NOMO-1 treated with dmso at 0.1 percent for 144 hours (cell line): ENCODE results near the gene QRSL1.
A peak's percentile ranks its signal among the peaks of the same experiment; 100 is the strongest.
"Not testable (repeated sequence)": the region's sequence is repeated elsewhere in the genome, so short reads cannot be mapped to it uniquely, and the experiment has no call there.

ENCODE experiments used
- DNase-seq: peaks from one replicate; lab custom pipeline; 2025; ENCODE audit not compliant: unreplicated experiment; lab: John Stamatoyannopoulos, UW

Gene QRSL1

DNA sequence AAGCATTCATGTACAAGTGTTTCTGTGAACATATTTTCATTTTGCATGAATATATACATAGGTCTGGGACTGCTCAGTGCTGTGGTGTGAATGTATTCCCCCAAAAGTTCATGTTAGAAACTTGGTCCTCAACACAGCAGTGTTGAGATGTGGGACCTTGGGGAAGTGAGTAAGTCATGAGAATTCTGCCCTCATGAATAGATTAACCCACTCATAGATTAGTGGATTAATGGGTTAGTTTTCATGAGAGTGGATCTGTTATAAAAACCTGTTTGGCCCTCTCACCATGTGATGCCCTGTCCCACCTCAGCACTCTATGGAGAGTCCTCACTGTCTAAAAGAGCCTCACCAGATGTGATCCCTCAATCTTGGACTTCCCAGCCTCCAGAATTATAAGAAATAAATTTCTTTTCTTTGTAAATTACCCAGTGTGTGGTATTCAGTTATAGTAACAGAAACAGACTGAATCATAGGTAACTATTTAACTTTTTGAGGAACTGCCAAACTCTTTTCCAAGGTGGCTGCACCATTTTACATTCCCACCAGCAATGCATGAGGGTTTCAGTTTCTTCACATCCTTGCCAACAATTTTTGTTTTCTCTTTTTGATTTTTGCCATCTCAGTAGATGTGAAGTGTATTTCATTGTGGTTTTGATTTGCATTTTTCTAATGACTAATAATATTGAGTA is 45.3 kb downstream of the QRSL1 start:
- DNase-seq, result no peak

- DNase-seq, result no peak
Measured at GRCh38 chr6:106677282-106677681, 47.9 kb downstream of the QRSL1 start.

- DNase-seq, result no peak
Measured at GRCh38 chr6:106684011-106684410, 54.6 kb downstream of the QRSL1 start.

GRCh38 chr6:106685833-106686232 is 56.5 kb downstream of the QRSL1 start:
- no peak for DNase-seq

- DNase-seq, result peak; percentile 7
Measured at GRCh38 chr6:106688177-106688951, 59.0 kb downstream of the QRSL1 start.

DNA sequence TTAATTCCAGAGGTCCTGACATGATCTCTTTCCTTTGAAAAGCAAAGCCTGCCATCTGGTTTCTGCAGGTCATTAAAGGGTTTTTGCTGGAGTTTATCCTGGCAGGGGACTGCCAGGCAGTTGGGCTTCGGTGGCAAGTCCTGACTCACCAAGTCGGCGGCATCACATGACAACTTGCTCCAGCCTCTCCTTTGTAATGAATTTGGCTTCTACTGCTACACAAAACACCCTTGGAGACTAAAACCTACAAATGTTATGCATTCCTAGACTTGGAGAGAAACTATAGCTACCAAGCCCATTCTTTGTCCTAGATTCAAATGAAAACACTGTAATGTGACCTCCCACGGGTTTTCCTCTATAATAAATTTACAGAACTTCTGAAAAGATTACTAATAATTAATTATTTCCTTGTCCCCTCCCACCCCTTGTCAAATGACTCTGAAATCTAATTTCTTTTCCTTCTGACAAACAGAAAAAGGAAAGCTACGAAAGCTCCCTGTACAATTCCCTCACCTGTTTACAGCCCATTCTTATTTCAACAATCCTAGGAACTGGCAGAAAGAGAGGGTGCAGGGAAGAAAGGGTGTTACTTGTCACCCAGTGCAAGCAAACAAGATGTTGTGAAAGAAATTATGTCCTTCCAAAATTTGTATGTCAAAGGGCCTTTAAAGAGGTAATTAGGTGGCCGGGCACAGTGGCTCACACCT is 62.9 kb downstream of the QRSL1 start:
- DNase-seq, result no peak

DNA sequence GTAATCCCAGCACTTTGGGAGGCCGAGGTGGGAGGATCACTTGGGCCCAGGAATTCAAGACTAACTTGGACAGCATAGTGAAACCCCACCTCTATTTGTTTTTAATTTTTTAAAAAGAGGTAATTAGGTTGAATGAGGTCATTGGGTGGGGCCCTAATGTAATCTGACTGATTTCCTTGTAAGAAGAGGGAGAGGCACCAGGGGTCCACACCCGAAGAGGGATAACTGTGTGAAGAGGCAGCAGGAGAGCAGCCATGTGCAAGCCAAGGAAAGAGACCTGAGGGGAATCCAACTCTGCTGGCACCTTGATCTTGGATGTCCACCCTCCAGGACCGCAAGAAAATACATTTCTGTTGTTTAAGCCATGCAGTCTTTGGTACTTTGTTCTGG is 63.4 kb downstream of the QRSL1 start:
- DNase-seq, result no peak

- DNase-seq, result no peak
Measured at GRCh38 chr6:106693418-106693817, 64.0 kb downstream of the QRSL1 start.

- no peak for DNase-seq
Measured at GRCh38 chr6:106694343-106694742, 65.0 kb downstream of the QRSL1 start.

DNA sequence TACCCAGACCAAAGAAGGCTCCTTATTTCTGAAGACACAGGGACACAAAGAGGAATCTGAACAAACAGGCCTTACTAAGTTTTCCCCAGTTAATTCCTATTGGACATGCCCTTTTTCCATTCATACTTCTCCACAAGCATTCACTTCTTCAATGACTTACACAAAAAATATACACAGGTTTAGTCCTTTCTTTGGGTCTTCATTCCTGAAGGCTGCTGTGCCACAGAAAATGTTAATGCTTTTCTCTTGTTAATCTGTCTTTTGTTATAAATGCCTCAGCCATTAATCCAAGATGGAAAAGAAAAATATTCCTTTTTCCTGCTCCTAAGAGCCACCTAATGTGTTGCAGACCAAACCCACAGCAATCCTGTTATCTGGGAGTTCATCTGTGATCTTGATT is 71.2 kb downstream of the QRSL1 start:
- no peak for DNase-seq

DNA sequence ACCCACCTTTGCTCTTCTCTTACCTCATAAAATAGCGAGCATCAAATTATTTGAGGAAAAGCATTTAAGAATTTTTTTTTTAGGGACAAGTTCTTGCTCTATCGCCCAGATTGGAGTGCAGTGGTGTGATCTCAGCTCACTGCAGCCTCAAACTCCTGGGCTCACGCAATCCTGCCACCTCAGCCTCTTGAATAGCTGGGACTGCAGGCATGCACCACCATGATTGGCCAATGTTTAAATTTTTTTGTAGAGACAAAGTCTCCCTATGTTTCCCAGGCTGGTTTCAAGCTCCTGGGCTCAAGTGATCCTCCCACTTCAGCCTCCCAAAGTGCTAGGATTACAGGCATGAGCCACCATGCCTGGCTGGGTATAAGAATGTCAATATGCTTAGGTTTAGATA is 71.8 kb downstream of the QRSL1 start:
- DNase-seq, result not testable (repeated sequence)

DNA sequence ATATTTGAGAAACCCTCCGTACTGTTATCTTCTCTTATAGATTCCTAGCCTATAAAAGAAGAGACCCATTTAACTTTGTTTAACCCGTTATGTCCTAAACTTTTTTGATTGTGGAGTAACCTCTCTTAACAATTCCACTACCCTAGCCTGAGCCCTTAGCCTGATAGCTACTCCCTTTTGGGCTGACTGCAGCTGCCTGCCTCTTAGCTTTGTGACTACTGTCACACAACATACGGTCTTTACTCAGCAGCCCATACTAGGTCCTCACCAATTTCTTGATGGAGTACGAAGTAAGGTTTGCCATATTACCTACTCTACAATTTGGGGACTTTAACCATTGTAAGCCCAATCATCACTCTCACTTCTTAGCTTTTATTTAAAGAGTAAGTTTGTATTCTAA is 72.7 kb downstream of the QRSL1 start:
- DNase-seq, result no peak

GRCh38 chr6:106702451-106703110 is 73.2 kb downstream of the QRSL1 start:
- no peak for DNase-seq

- no peak for DNase-seq
Measured at GRCh38 chr6:106704327-106704726, 74.9 kb downstream of the QRSL1 start.

GRCh38 chr6:106705156-106705555 is 75.8 kb downstream of the QRSL1 start:
- no peak for DNase-seq

DNA sequence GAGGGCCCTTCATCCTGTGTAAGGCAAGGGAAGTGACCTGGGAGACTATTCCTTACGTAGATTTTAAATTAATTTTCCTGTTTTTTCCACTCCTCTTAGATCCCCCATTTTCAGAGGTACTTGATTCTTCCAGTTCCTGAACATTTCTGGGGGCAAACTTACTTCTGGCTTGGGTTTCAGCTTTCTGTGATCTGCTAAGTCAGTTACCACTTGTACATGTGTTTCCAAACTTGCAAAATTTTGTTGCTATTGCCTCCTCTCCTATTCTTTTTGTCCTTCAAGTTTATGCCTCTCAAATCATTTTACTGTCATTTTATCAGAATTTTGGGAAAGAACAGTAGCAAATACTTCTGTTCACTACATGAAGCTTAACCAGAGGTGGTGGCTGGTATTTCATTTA is 81.2 kb downstream of the QRSL1 start:
- no peak for DNase-seq

DNA sequence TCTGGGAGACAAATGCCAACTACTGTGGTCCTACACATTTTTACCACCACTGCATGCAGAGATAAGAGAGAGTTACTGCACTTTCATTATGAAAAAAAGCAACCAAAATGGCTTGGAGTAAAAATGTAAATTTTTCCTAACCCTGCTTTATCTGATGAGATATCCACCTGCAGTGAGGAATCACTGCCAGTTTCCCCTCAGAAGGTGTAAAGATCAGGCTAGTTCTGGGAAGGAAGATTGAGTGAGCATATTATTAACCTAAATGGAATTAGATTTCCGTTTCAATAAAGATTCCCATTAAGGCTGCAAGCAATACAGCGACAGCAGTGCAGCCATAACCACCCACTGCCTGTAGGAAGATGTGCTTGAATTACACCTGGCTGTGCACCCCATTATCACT is 84.9 kb downstream of the QRSL1 start:
- DNase-seq, result no peak

- no peak for DNase-seq
Measured at GRCh38 chr6:106715922-106716321, 86.5 kb downstream of the QRSL1 start.

DNA sequence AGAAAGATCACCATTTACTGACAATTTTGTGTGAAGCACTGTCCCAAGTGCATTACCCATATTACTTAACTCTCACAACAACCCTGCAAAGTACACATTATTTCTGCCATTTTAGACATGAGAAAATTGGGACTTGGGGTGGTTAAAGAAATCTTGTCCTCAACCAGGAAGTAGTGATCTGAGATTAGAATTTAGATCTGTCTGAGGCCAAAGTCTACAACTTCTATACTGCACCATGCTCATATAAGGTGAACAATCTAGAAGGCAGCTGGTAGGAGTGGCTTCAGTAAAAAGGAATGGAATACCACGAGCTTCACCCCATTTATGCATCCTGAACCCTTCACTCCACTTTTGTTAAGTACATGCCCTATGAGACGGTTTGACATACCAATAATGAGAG is 87.6 kb downstream of the QRSL1 start:
- DNase-seq, result no peak
